Esophagus (tissue), 2 donors: ENCODE data around the gene IGLON5. TPM values are rescaled to one million over a fixed set of nuclear protein-coding genes. Genes with fewer than 3 reads are reported as not detected.

Experiments used
- H3K27ac ChIP-seq, 2 donors: one replicate each; pipeline ENCODE4 v1.5.1; 2013; ENCODE audit warnings: low read depth in 2 of 2, mild to moderate bottlenecking in 2 of 2, inconsistent platforms in 1 of 2, low read length in 1 of 2, moderate library complexity in 1 of 2
- H3K27me3 ChIP-seq, 2 donors: one replicate each; pipeline ENCODE4 v1.6.1; 2013; ENCODE audit warnings: low read length in 2 of 2, control low read depth in 1 of 2, mild to moderate bottlenecking in 1 of 2; ENCODE audit not compliant: insufficient read depth in 2 of 2, control insufficient read depth in 1 of 2
- H3K36me3 ChIP-seq, 2 donors: one replicate each; pipeline ENCODE4 v1.6.1; 2013; ENCODE audit warnings: low read length in 1 of 2; ENCODE audit not compliant: control insufficient read depth in 2 of 2, insufficient read depth in 2 of 2
- H3K4me1 ChIP-seq, 2 donors: one replicate each; pipeline ENCODE4 v1.6.1; 2013; ENCODE audit warnings: low read length in 1 of 2; ENCODE audit not compliant: control insufficient read depth in 2 of 2, insufficient read depth in 2 of 2
- H3K4me3 ChIP-seq, 2 donors: one replicate each; pipeline ENCODE4 v1.5.1; 2013; ENCODE audit warnings: low read length in 2 of 2, mild to moderate bottlenecking in 2 of 2, low read depth in 1 of 2, moderate library complexity in 1 of 2
- H3K9me3 ChIP-seq, 2 donors: one replicate each; pipeline ENCODE4 v1.6.1; 2013; ENCODE audit warnings: mild to moderate bottlenecking in 2 of 2, low read depth in 1 of 2, low read length in 1 of 2, moderate library complexity in 1 of 2; ENCODE audit not compliant: control insufficient read depth in 2 of 2, insufficient read depth in 1 of 2
- WGBS, 2 donors: extraction: QIAGEN DNeasy Blood & Tissue Kit; methylation state at CpG; one replicate each; pipeline ENCODE4 v1.1.7; 2013; 5-methylcytosine and 5-hydroxymethylcytosine counted together
- polyA plus RNA-seq, 2 donors: library from polyadenylated mRNA; stranded (reverse); fragments of 200-250 nt; gene quantifications; one replicate each; pipeline ENCODE4 v1.2.3, GENCODE V29; 2013
- donor health status: healthy with polysubstance abuse.
- donor health status: Bipolar disorder and iron deficiency.

IGLON5 gene
- polyA plus RNA-seq, 2 donors, result 0.15 to 0.22 TPM

GRCh38 chr19:51316688-51317087, 5.2 kb downstream of the IGLON5 start:
- H3K36me3 ChIP-seq, result no peaks in the 10 kb centered on the region
- WGBS, 2 donors, result 66 to 67% methylated on average over 8 of the region's 8 CpGs
- H3K9me3 ChIP-seq, result peaks cover 0 to under 1% of the 10 kb centered on the region in 2 donors
- H3K4me1 ChIP-seq, result no peaks in the 10 kb centered on the region
- H3K27me3 ChIP-seq, result no peaks in the 10 kb centered on the region
- no peak overlapping the region for H3K4me3 ChIP-seq
- no peak overlapping the region for H3K27ac ChIP-seq

- Histone ChIP-seq H3K27ac (no peak overlapping the region), H3K4me1 (no peaks in the 10 kb centered on the region), H3K4me3 (no peak overlapping the region), H3K27me3 (no peaks in the 10 kb centered on the region), H3K9me3 (peaks cover 0 to 2% of the 10 kb centered on the region in 2 donors), H3K36me3 (no peaks in the 10 kb centered on the region)
- 78 to 81% methylated on average over 3 of the region's 3 CpGs for WGBS, 2 donors
These were observed 5.9 kb downstream of the IGLON5 start for GRCh38 chr19:51317376-51317775.

GRCh38 chr19:51317968-51318367, 6.5 kb downstream of the IGLON5 start:
- Histone ChIP-seq H3K4me1 (no peaks in the 10 kb centered on the region), H3K27me3 (no peaks in the 10 kb centered on the region), H3K4me3 (no peak overlapping the region), H3K36me3 (no peaks in the 10 kb centered on the region), H3K27ac (no peak overlapping the region), H3K9me3 (peaks cover 0 to 2% of the 10 kb centered on the region in 2 donors)
- 64 to 67% methylated on average over 1 of the region's 1 CpG for WGBS, 2 donors

GRCh38 chr19:51318687-51319648, 7.5 kb downstream of the IGLON5 start:
- Histone ChIP-seq H3K36me3 (no peaks in the 10 kb centered on the region), H3K4me1 (no peaks in the 10 kb centered on the region), H3K9me3 (peaks cover 0 to 2% of the 10 kb centered on the region in 2 donors), H3K4me3 (no peak overlapping the region), H3K27ac (no peak overlapping the region), H3K27me3 (no peaks in the 10 kb centered on the region)
- 65 to 66% methylated on average over 23 of the region's 23 CpGs for WGBS, 2 donors

- Histone ChIP-seq H3K4me1 (no peaks in the 10 kb centered on the region), H3K27ac (no peak overlapping the region), H3K36me3 (no peaks in the 10 kb centered on the region), H3K27me3 (no peaks in the 10 kb centered on the region), H3K4me3 (no peak overlapping the region), H3K9me3 (peaks cover 0 to 2% of the 10 kb centered on the region in 2 donors)
- 72 to 74% methylated on average over 14 of the region's 14 CpGs for WGBS, 2 donors
These were observed 8.3 kb downstream of the IGLON5 start for GRCh38 chr19:51319649-51320279.

- Histone ChIP-seq H3K4me3 (no peak overlapping the region), H3K27me3 (no peaks in the 10 kb centered on the region), H3K4me1 (no peaks in the 10 kb centered on the region), H3K9me3 (peaks cover 0 to 2% of the 10 kb centered on the region in 2 donors), H3K27ac (no peak overlapping the region), H3K36me3 (no peaks in the 10 kb centered on the region)
- WGBS, 2 donors, result 28 to 35% methylated on average over 12 to 14 of the region's 14 CpGs
These were observed 8.8 kb downstream of the IGLON5 start for GRCh38 chr19:51320280-51320657.

- Histone ChIP-seq H3K27ac (no peak overlapping the region), H3K36me3 (no peaks in the 10 kb centered on the region), H3K4me3 (no peak overlapping the region), H3K27me3 (no peaks in the 10 kb centered on the region), H3K4me1 (no peaks in the 10 kb centered on the region), H3K9me3 (peaks cover 0 to 2% of the 10 kb centered on the region in 2 donors)
- WGBS, 2 donors, result 56 to 61% methylated on average over 14 of the region's 14 CpGs
These were observed 10.4 kb downstream of the IGLON5 start for GRCh38 chr19:51321799-51322198.

GRCh38 chr19:51323481-51324166, 12.2 kb downstream of the IGLON5 start:
- 77 to 78% methylated on average over 29 of the region's 29 CpGs for WGBS, 2 donors
- Histone ChIP-seq H3K27ac (no peak overlapping the region), H3K4me3 (no peak overlapping the region), H3K9me3 (peaks cover 0 to 2% of the 10 kb centered on the region in 2 donors), H3K36me3 (no peaks in the 10 kb centered on the region), H3K27me3 (peaks cover 0 to 3% of the 10 kb centered on the region in 2 donors), H3K4me1 (peaks cover 0 to 3% of the 10 kb centered on the region in 2 donors)

- no peaks in the 10 kb centered on the region for H3K36me3 ChIP-seq
- H3K27ac ChIP-seq, result no peak overlapping the region
- WGBS, 2 donors, result 73% methylated on average over 6 of the region's 6 CpGs
- H3K4me1 ChIP-seq, result peaks cover 0 to 3% of the 10 kb centered on the region in 2 donors
- peaks cover 0 to 2% of the 10 kb centered on the region in 2 donors for H3K9me3 ChIP-seq
- H3K27me3 ChIP-seq, result peaks cover 0 to 3% of the 10 kb centered on the region in 2 donors
- no peak overlapping the region for H3K4me3 ChIP-seq
These were observed 12.7 kb downstream of the IGLON5 start for GRCh38 chr19:51324167-51324481.
